Uterus (tissue), 2 donors: ENCODE results near the gene GTSE1.

Experiments
- CTCF ChIP-seq, 4 experiments: fragments of 200-600 bp in 2 of 4; fragments of 450-650 bp in 2 of 4; sonication (generic) in 2 of 4; IDR thresholded peaks; one replicate each; pipeline ENCODE4 v1.5.1; 2016 to 2019; ENCODE audit warnings: antibody characterized with exemption in 4 of 4, mild to moderate bottlenecking in 2 of 4, moderate library complexity in 1 of 4
- POLR2A ChIP-seq, 2 donors: fragments of 450-650 bp; IDR thresholded peaks; one replicate each; pipeline ENCODE4 v1.6.1; 2016; ENCODE audit warnings: antibody characterized with exemption in 2 of 2, mild to moderate bottlenecking in 1 of 2, moderate library complexity in 1 of 2

GRCh38 chr22:46323162-46323561 is 26.5 kb downstream of the GTSE1 start:
- no peak for TF ChIP-seq CTCF (IDR thresholded peaks at IDR 0.05)
- no peak for TF ChIP-seq POLR2A (IDR thresholded peaks at IDR 0.05)
